GM21786 (cell line): ENCODE results near the gene TRMT1.
"Not testable (repeated sequence)": the region's sequence is repeated elsewhere in the genome, so short reads cannot be mapped to it uniquely, and the experiment has no call there.

Experiments
- ATAC-seq: cut with Tn5 transposase; IDR thresholded peaks from one replicate; pipeline ENCODE4 v1.9.1; 2021; ENCODE audit not compliant: unreplicated experiment

The TRMT1 gene

GRCh38 chr19:13150931-13151604, 34.5 kb upstream of the TRMT1 start:
- ATAC-seq, result no peak

DNA sequence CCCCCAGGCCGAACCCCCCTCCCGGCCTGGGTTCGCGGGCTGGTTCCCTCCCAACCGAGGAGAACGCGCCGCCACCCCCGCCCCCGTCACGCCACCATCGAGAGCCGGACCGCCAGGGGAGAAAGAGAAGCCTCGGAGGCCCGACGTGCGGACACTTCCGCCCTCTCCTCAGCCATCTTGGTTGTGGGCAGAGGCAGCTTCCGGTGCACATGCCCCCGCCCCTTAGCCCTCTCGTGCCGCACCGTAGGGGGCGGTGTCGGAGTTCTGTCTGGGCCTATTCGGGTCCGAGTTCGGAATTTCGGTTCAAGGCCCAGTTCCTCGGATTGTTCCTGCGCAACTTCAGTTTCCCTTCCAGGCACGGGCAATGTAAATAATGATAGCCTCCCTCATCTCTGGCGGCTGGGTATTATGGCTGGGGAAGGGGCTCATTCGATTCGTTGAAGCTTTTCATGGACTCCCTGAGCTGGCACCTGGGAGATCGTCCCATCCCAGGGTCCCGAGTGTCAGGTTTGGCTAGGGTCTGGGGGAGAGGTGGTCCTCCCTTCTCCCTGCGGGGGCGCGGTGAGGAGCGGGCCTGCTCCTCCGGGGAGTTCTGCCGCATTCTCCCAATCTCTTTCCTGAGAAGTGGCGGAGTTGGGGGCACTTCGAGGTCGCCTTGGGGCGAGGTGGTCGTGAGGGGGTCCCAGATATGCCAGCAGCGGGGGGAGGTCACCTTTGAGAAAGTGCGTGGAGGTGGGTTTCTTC, 33.8 kb upstream of the TRMT1 start, which contains the start of the genes IER2 and STX10:
Gene IER2 (plus strand): TSS at position 225 of the 744 bp plus-strand sequence. CDS start 2,776 bp downstream, outside the sequence.
Gene STX10 (minus strand): TSS at position 189 of the 744 bp plus-strand sequence. CDS start 202 bp downstream, outside the sequence.
- ATAC-seq, result peak; percentile 29

- ATAC-seq, result no peak
These were observed 33.2 kb upstream of the TRMT1 start for GRCh38 chr19:13149628-13150186.

DNA sequence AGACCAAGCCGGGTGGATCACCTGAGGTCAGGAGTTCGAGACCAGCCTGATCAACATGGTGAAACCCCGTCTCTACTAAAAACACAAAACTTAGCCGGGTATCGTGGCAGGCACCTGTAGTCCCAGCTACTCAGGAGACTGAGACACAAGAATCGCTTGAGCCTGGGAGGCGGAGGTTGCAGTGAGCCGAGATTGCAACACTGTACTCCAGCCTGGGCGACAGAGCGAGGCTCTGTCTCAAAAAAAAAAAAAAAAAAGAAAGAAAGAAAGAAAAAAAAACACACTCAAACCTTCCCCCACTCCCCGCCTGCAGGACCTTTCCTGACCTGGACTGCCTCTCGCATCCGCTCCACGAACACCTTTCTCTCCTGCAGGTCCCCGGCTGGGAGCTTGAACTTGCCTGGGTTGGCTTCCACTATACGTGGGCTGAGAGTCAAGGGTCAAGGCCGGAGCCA, 32.7 kb upstream of the TRMT1 start:
- ATAC-seq, result not testable (repeated sequence)

DNA sequence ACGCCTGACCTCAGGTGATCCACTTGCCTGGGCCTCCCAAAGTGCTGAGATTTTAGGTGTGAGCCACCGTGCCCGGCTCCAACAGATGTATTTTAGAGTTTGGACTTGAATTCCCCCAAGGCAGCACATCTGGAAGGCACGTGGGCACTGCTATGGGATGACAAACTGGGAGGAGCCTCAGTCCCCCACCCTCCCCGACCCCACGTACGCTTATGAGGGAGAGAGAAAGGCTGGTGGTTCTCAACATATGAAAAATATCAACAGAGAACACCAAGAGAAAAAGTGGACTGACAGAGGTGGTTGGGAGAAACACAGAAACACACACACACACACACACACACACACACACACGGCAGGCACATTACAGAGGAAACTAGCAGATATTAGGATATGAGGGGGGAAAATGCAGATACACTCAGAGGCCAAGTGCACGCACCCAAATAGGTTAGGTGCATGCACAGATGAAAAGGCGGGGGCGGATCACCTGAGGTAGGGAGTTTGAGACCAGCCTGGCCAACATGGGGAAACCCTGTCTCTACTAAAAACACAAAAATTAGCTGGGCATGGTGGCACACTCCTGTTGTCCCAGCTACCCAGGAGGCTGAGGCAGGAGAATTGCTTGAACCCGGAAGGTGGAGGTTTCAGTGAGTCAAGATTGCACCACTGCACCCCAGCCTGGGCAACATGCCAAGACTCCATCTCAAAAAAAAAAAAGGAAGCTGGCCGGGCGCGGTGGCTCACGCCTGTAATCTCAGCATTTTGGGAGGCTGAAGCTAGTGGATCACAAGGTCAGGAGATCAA, 30.4 kb upstream of the TRMT1 start:
- ATAC-seq, result no peak

GRCh38 chr19:13139633-13140311, 23.2 kb upstream of the TRMT1 start:
- ATAC-seq, result no peak

- ATAC-seq, result no peak
These were observed 22.3 kb upstream of the TRMT1 start for GRCh38 chr19:13138916-13139198.

- ATAC-seq, result no peak
These were observed 21.8 kb upstream of the TRMT1 start for GRCh38 chr19:13138171-13138915.

- ATAC-seq, result no peak
These were observed 20.8 kb upstream of the TRMT1 start for GRCh38 chr19:13137290-13137794.

GRCh38 chr19:13135068-13136062, 18.8 kb upstream of the TRMT1 start:
- ATAC-seq, result no peak

DNA sequence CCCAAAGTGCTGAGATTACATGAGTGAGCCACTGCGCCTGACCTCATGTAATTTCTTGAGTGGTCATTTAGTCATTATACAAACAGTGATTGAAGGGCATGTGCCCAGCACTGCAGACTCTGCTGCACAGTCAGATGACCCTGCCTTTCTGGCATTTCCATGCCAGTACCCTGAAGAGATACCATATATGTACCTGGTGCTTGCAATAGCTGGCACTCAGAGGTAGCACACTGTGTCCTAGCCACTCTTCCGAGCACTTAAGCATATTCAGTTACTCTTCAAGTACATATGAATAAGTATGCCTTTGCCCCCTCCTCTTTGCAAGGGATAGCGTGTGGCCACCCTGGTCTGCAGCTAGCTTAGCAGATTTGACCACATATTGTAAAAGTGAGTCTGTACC, 18.1 kb upstream of the TRMT1 start:
- ATAC-seq, result no peak

- ATAC-seq, result no peak
These were observed 16.8 kb upstream of the TRMT1 start for GRCh38 chr19:13133241-13133870.

DNA sequence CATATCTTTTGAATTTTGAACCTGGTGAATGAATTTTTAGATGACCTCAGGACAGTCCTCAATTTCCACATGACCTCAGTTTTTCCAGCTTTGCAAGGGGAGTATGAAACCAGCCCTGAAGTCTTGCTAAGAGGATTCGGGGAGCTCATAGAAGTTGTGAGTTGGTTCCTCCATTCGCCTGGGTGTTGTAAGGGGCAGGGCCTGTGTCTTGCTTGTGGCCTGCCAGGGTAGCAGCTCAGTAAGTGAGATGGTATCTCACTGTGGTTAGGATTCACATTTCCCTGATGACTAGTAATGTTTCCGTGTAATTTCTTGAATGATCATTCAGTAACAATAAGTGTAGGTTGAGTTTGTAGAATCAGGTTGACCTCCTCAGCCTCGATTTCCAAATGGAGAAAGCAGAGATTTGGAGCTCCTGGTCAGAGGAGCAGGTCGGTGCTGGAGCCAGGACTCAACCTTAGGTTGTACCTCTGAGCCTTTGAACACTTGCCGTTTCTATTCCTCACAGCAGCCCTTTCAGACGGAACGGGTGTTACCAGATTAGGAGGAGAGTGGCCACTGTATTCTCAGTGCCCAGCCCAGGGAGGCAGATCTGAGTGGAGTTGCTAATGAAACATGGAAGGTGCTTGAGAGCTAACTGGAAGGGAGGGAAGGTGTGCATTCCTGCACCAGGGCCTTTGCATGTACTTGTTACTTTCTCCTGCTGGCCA, 16.1 kb upstream of the TRMT1 start:
- ATAC-seq, result no peak

DNA sequence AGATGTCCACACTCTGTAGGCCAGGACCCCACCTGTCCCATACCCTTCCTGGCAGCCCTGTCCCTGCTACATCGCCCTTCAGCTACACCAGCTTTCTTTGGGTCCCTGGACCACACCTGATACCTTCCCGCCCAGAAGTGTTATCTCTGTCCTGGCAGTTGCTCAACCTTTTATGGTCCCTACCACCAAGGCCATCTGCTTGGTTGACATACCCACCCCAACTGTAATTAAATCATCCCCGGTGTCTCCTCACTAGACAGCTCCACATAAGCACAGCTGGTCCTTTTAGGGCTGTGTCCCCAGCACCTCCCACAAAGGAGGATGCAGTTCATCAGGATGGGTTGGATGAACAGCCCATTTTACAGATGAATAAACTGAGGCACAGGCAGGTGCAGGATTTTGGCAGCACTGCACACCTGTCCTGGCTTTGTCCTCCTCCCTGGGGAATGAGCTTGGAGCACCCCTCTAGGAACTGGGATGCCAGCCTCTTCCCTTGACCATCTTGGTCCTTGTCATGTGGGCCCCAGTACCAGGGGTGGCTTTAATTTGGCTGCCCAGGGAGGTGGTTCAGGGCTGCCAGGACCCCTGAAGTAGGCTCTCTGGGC, 14.4 kb upstream of the TRMT1 start:
- no peak for ATAC-seq

GRCh38 chr19:13129384-13129783, 12.8 kb upstream of the TRMT1 start:
- ATAC-seq, result no peak

- no peak for ATAC-seq
These were observed 12.0 kb upstream of the TRMT1 start for GRCh38 chr19:13128583-13128982.
